ENCODE data around the gene ASCC3. TPM values are rescaled to one million over a fixed set of nuclear protein-coding genes. Genes with fewer than 3 reads are reported as not detected.

Gene ASCC3
- total and polyA plus RNA-seq, 2 experiments from 2014 or later = 34.0 to 77.6 TPM

DNA sequence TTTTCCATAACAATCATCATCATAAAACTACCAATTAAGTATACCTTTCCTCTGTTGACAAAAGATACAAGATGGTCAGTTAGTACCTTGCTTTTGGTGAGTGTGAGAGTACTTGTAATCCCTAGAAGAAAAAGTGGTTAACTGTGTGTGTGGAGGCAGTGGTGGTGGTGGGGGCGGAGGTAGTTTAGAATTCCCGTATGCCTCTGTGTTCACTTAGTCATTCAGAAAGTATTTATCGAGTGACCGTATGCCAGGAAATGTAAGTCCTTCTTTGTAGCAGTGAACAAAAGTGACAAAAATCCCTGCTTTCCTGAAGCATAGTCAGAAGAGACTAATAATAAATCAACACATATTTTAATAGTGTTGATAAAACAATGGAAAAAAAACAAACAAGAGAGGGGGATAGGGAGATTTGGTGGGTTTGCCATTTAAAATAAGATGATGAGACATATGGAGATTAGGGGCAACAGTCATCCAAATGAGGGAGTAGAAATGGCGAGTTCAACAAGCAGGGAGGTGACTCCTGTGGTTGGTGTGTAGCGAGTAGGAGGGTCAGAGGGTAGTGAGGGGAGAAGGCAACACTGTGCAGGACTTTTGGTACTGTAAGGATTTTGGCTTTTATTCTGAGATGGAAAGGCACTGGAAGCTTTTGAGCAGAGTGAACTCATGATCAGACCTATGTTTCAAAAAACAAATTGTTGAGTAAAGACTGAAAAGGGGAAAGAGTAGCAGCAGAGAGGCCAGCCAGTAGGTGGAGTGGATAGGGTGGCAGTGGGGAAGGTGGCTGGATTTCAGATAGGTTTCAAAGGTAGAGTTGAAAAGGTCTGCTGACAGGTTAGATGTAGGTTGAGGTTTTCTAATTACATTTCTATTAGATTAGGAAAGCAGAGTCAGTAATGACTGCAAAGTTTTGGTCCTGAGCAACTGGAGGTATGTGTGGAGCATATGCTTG is 376.1 kb downstream of the ASCC3 start:
- Histone ChIP-seq H3K9me2 (replicated peaks; ENCODE audit: insufficient read depth) (no peaks in the 10 kb centered on the region), H3K27me3 (no peaks in the 10 kb centered on the region), H4K20me1 (ENCODE audit: insufficient read depth, poor library complexity, severe bottlenecking) (no peaks in the 10 kb centered on the region), H3K4me3 (no peak overlapping the region), H3K9me3 (ENCODE audit: low read depth) (no peaks in the 10 kb centered on the region), H3K4me2 (no peak overlapping the region), H3K4me1 (ENCODE audit: insufficient read depth) (no peaks in the 10 kb centered on the region), H3K27ac (peak overlapping the region; percentile 11), H2AFZ (no peak overlapping the region), H3K79me2 (no peaks in the 10 kb centered on the region), H3K36me3 (replicated peaks; ENCODE audit: insufficient read depth, low read depth) (peaks cover 6% of the 10 kb centered on the region)
- TF ChIP-seq EZH2phosphoT487 (IDR thresholded peaks at IDR 0.05; ENCODE audit: low read depth, severe bottlenecking, unreplicated experiment) (no peak), CTCF (IDR thresholded peaks at IDR 0.05; ENCODE audit: poor library complexity) (no peak), EZH2 (IDR thresholded peaks at IDR 0.05; ENCODE audit: borderline replicate concordance) (no peak)
- 72% methylated on average over 6 of the region's 6 CpGs for WGBS (ENCODE audit: low lambda C conversion rate, missing lambda C conversion rate)
- DNase-seq (ENCODE audit: low spot score) = peak; percentile 11

DNA sequence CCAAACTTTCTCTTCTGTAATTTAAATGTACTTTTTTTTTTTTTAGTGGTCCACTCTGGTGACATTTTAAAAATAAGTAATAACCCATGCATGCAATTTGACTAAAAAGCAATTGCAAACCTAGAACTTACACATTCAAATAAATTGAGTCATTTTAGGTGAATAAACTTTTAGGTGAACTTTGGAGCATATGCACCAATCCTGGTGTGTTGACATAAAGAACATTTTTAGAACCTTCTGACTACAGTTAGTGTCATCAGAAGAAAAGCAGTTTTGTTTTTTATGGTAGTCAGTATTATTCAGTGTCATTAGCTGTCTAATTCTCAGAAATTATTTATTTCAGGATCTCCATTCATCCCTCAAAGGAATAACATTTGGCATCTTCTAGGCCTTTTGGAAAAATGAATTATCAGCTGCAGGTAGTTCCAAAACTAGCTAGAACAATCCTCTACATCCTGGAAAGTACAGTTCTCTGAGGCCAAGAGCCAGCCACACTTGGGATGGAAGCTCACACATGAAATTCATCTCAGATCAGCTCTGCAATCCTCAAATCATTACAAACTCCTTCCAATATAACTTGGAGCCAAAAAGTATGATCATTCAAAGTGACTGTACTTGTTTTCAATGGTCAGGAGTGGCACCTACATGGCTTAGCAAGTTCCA is 378.0 kb downstream of the ASCC3 start:
- Histone ChIP-seq H3K27ac (no peak overlapping the region), H3K27me3 (no peaks in the 10 kb centered on the region), H3K79me2 (no peaks in the 10 kb centered on the region), H3K4me2 (no peak overlapping the region), H3K4me1 (ENCODE audit: insufficient read depth) (no peaks in the 10 kb centered on the region), H3K4me3 (no peak overlapping the region), H3K9me3 (ENCODE audit: low read depth) (no peaks in the 10 kb centered on the region), H2AFZ (no peak overlapping the region), H3K9me2 (replicated peaks; ENCODE audit: insufficient read depth) (no peaks in the 10 kb centered on the region), H4K20me1 (ENCODE audit: insufficient read depth, poor library complexity, severe bottlenecking) (no peaks in the 10 kb centered on the region), H3K36me3 (replicated peaks; ENCODE audit: insufficient read depth, low read depth) (peaks cover 6% of the 10 kb centered on the region)
- TF ChIP-seq EZH2 (IDR thresholded peaks at IDR 0.05; ENCODE audit: borderline replicate concordance) (no peak), EZH2phosphoT487 (IDR thresholded peaks at IDR 0.05; ENCODE audit: low read depth, severe bottlenecking, unreplicated experiment) (no peak), CTCF (IDR thresholded peaks at IDR 0.05; ENCODE audit: poor library complexity) (no peak)
- no peak for DNase-seq (ENCODE audit: low spot score)

- peak overlapping the region; percentile 27 for H3K27ac ChIP-seq
- 51% methylated on average over 6 of the region's 6 CpGs for WGBS (ENCODE audit: low lambda C conversion rate, missing lambda C conversion rate)
- H3K9me2 ChIP-seq (replicated peaks; ENCODE audit: insufficient read depth) = no peaks in the 10 kb centered on the region
- no peak overlapping the region for H3K4me3 ChIP-seq
- H2AFZ ChIP-seq = peak overlapping the region; percentile 25
- H3K9me3 ChIP-seq (ENCODE audit: low read depth) = no peaks in the 10 kb centered on the region
- H4K20me1 ChIP-seq (ENCODE audit: insufficient read depth, poor library complexity, severe bottlenecking) = no peaks in the 10 kb centered on the region
- H3K27me3 ChIP-seq = no peaks in the 10 kb centered on the region
- H3K79me2 ChIP-seq = no peaks in the 10 kb centered on the region
- DNase-seq (ENCODE audit: low spot score) = peak; percentile 24
- H3K4me2 ChIP-seq = peak overlapping the region; percentile 40
- H3K36me3 ChIP-seq (replicated peaks; ENCODE audit: insufficient read depth, low read depth) = no peaks in the 10 kb centered on the region
- TF ChIP-seq EZH2 (IDR thresholded peaks at IDR 0.05; ENCODE audit: borderline replicate concordance) = no peak
- no peak for TF ChIP-seq EZH2phosphoT487 (IDR thresholded peaks at IDR 0.05; ENCODE audit: low read depth, severe bottlenecking, unreplicated experiment)
- no peak for TF ChIP-seq CTCF (IDR thresholded peaks at IDR 0.05; ENCODE audit: poor library complexity)
- no peaks in the 10 kb centered on the region for H3K4me1 ChIP-seq (ENCODE audit: insufficient read depth)
These were observed 387.8 kb downstream of the ASCC3 start for GRCh38 chr6:100493206-100493888.

Data from hepatocyte (in vitro differentiated cells).